WTC11 (cell line): ENCODE measurements around the gene NRXN2. TPM values are rescaled to one million over a fixed set of nuclear protein-coding genes. Genes with fewer than 3 reads are reported as not detected.

Experiments used
- ATAC-seq: fragments of 200-7000 bp; cut with Tn5 transposase; 2 replicates; pipeline ENCODE4 v1.10.0; 2021; ENCODE audit warnings: mild to moderate bottlenecking, moderate library complexity
- CTCF ChIA-PET: fragments of 300-600 bp; sonication (Branson Sonifier 250); formaldehyde crosslinking; loops from one replicate; lab custom pipeline; 2021; ENCODE audit warnings: antibody characterized with exemption; lab: Charles Lee
- POLR2A ChIA-PET: fragments of 350-600 bp; sonication (Branson Sonifier 250); formaldehyde crosslinking; loops from one replicate; lab custom pipeline; 2021; ENCODE audit warnings: antibody characterized with exemption; lab: Charles Lee
- DNase-seq: peaks from one replicate; pipeline ENCODE4 v3.0.0; 2021; ENCODE audit warnings: low spot score
- H3K27ac Mint-ChIP-seq: 2 replicates; pipeline ENCODE4 v1.8.0; 2021; ENCODE audit warnings: mixed read lengths
- H3K27me3 Mint-ChIP-seq: 2 replicates; pipeline ENCODE4 v1.8.0; 2021; ENCODE audit warnings: low read depth, mild to moderate bottlenecking, moderate library complexity, mixed read lengths
- H3K36me3 Mint-ChIP-seq: 2 replicates; pipeline ENCODE4 v1.8.0; 2021; ENCODE audit warnings: mixed read lengths
- H3K4me1 Mint-ChIP-seq: 2 replicates; pipeline ENCODE4 v1.8.0; 2022; ENCODE audit warnings: mixed read lengths
- H3K4me3 Mint-ChIP-seq: 2 replicates; pipeline ENCODE4 v1.8.0; 2021; ENCODE audit warnings: mild to moderate bottlenecking, moderate library complexity, mixed read lengths
- H3K9me3 Mint-ChIP-seq: 2 replicates; pipeline ENCODE4 v1.8.0; 2021; ENCODE audit warnings: mixed read lengths
- CREB1 ChIP-seq: sonication (generic); formaldehyde crosslinking; IDR thresholded peaks from 2 replicates; pipeline ENCODE4 v1.8.0; 2023; ENCODE audit warnings: mild to moderate bottlenecking, missing genetic modification reagents
- CREM ChIP-seq: sonication (generic); formaldehyde crosslinking; IDR thresholded peaks from 2 replicates; pipeline ENCODE4 v1.8.1; 2022; ENCODE audit warnings: mild to moderate bottlenecking, missing genetic modification reagents, moderate library complexity
- ESRRA ChIP-seq: sonication (generic); formaldehyde crosslinking; IDR thresholded peaks from 2 replicates; pipeline ENCODE4 v1.8.1; 2022; ENCODE audit warnings: mild to moderate bottlenecking, missing genetic modification reagents, borderline replicate concordance
- NFYB ChIP-seq: sonication (generic); formaldehyde crosslinking; conservative IDR thresholded peaks from 2 replicates; pipeline ENCODE4 v1.8.0; 2022; ENCODE audit warnings: low read depth, missing genetic modification reagents
- SOX15 ChIP-seq: fragments of 250-450 bp; sonication (Bioruptor Pico); IDR thresholded peaks from 2 replicates; pipeline ENCODE4 v1.9.0; 2021; ENCODE audit warnings: mild to moderate bottlenecking
- ZNF138 ChIP-seq: sonication (generic); formaldehyde crosslinking; conservative IDR thresholded peaks from 2 replicates; pipeline ENCODE4 v1.8.1; 2022; ENCODE audit warnings: mild to moderate bottlenecking, moderate library complexity, missing genetic modification reagents
- ZNF317 ChIP-seq: sonication (generic); formaldehyde crosslinking; IDR thresholded peaks from 2 replicates; pipeline ENCODE4 v1.8.1; 2023; ENCODE audit warnings: low read depth, mild to moderate bottlenecking, moderate library complexity, missing genetic modification reagents, borderline replicate concordance
- ZNF416 ChIP-seq: fragments of 250-450 bp; sonication (Bioruptor Pico); IDR thresholded peaks from 2 replicates; pipeline ENCODE4 v1.9.0; 2021; ENCODE audit warnings: mild to moderate bottlenecking, inconsistent platforms
- ZNF423 ChIP-seq: fragments of 250-450 bp; sonication (Bioruptor Pico); IDR thresholded peaks from 2 replicates; pipeline ENCODE4 v2.1.2; 2022; ENCODE audit warnings: mild to moderate bottlenecking, moderate library complexity
- total RNA-seq: library from RNA; stranded (reverse); gene quantifications from 3 replicates; pipeline ENCODE4 v1.2.3, GENCODE V29; 2021
- TF ChIP-seq, protein P1 (sequence below): sonication (generic); formaldehyde crosslinking; IDR thresholded peaks from 2 replicates; pipeline ENCODE4 v1.8.1; 2023; ENCODE audit warnings: mild to moderate bottlenecking, missing genetic modification reagents
- TF ChIP-seq, protein P2 (sequence below): sonication (generic); formaldehyde crosslinking; IDR thresholded peaks from 2 replicates; pipeline ENCODE4 v1.8.0; 2022; ENCODE audit warnings: mild to moderate bottlenecking, missing genetic modification reagents
- TF ChIP-seq, protein P3 (sequence below): sonication (generic); formaldehyde crosslinking; IDR thresholded peaks from 2 replicates; pipeline ENCODE4 v1.8.1; 2023; ENCODE audit warnings: mild to moderate bottlenecking, missing genetic modification reagents, borderline replicate concordance
- TF ChIP-seq, protein P4 (sequence below): sonication (generic); formaldehyde crosslinking; IDR thresholded peaks from 2 replicates; pipeline ENCODE4 v1.8.0; 2022; ENCODE audit warnings: missing genetic modification reagents
- TF ChIP-seq, protein P5 (sequence below): fragments of 250-450 bp; sonication (Bioruptor Pico); IDR thresholded peaks from 2 replicates; pipeline ENCODE4 v1.9.0; 2021; ENCODE audit warnings: mild to moderate bottlenecking
- TF ChIP-seq, protein P6 (sequence below): sonication (generic); formaldehyde crosslinking; IDR thresholded peaks from 2 replicates; pipeline ENCODE4 v1.8.0; 2023; ENCODE audit warnings: mild to moderate bottlenecking, missing genetic modification reagents
- TF ChIP-seq, protein P7 (sequence below): sonication (generic); formaldehyde crosslinking; IDR thresholded peaks from 2 replicates; pipeline ENCODE4 v1.8.1; 2022; ENCODE audit warnings: low read depth, mild to moderate bottlenecking, moderate library complexity, missing genetic modification reagents, borderline replicate concordance
- TF ChIP-seq, protein P8 (sequence below): fragments of 250-450 bp; sonication (Bioruptor Pico); IDR thresholded peaks from 2 replicates; pipeline ENCODE4 v2.1.2; 2022; ENCODE audit warnings: mild to moderate bottlenecking, moderate library complexity

The NRXN2 gene
- total RNA-seq, 1 experiment from 2014 or later, result 8.6 TPM

DNA sequence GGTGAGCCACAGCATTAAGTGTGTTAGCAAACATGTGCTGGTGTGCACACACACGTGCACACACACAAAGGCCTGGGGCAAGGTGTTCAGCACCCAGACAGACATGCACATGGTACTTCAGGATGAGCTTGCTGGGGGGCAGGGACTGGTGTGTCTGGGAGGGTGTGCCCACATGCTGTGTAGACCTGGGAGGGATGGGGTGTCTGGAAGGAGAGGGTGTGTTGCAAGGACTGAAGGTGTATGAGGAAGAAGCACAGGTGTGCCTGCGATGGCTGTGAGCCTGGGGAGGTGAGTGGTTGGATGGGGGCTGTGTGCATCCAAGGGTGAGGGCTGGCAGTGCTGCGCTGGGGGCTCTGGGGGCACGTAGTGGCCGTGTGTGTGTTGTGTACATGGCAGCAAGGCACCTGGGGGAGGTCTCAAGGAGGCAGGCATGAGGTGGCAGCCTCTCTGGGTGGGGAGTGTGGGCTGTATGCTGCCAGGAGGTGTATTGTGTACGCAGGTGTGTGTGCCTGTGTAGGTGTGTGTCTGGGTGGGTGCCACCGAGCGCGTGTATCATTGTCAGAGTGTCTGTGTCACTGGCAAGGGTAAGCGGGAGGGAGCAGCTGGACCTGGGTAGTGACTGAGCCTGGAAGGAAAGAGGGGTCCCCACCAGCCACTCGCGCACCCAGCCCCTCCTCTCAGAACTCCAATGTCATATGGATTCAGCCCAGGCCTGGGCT is 2.2 kb downstream of the NRXN2 start:
- ATAC-seq, result no peak
- POLR2A ChIA-PET, result no interaction called here
- no peak for TF ChIP-seq NFYB (CRISPR knock-in tag)
- TF ChIP-seq, protein P1, sequence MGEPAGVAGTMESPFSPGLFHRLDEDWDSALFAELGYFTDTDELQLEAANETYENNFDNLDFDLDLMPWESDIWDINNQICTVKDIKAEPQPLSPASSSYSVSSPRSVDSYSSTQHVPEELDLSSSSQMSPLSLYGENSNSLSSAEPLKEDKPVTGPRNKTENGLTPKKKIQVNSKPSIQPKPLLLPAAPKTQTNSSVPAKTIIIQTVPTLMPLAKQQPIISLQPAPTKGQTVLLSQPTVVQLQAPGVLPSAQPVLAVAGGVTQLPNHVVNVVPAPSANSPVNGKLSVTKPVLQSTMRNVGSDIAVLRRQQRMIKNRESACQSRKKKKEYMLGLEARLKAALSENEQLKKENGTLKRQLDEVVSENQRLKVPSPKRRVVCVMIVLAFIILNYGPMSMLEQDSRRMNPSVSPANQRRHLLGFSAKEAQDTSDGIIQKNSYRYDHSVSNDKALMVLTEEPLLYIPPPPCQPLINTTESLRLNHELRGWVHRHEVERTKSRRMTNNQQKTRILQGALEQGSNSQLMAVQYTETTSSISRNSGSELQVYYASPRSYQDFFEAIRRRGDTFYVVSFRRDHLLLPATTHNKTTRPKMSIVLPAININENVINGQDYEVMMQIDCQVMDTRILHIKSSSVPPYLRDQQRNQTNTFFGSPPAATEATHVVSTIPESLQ (CRISPR knock-in tag), result no peak
- TF ChIP-seq CREM (CRISPR knock-in tag), result no peak
- TF ChIP-seq, protein P2, sequence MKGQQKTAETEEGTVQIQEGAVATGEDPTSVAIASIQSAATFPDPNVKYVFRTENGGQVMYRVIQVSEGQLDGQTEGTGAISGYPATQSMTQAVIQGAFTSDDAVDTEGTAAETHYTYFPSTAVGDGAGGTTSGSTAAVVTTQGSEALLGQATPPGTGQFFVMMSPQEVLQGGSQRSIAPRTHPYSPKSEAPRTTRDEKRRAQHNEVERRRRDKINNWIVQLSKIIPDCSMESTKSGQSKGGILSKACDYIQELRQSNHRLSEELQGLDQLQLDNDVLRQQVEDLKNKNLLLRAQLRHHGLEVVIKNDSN (CRISPR knock-in tag), result no peak
- TF ChIP-seq, protein P3, sequence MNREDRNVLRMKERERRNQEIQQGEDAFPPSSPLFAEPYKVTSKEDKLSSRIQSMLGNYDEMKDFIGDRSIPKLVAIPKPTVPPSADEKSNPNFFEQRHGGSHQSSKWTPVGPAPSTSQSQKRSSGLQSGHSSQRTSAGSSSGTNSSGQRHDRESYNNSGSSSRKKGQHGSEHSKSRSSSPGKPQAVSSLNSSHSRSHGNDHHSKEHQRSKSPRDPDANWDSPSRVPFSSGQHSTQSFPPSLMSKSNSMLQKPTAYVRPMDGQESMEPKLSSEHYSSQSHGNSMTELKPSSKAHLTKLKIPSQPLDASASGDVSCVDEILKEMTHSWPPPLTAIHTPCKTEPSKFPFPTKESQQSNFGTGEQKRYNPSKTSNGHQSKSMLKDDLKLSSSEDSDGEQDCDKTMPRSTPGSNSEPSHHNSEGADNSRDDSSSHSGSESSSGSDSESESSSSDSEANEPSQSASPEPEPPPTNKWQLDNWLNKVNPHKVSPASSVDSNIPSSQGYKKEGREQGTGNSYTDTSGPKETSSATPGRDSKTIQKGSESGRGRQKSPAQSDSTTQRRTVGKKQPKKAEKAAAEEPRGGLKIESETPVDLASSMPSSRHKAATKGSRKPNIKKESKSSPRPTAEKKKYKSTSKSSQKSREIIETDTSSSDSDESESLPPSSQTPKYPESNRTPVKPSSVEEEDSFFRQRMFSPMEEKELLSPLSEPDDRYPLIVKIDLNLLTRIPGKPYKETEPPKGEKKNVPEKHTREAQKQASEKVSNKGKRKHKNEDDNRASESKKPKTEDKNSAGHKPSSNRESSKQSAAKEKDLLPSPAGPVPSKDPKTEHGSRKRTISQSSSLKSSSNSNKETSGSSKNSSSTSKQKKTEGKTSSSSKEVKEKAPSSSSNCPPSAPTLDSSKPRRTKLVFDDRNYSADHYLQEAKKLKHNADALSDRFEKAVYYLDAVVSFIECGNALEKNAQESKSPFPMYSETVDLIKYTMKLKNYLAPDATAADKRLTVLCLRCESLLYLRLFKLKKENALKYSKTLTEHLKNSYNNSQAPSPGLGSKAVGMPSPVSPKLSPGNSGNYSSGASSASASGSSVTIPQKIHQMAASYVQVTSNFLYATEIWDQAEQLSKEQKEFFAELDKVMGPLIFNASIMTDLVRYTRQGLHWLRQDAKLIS (CRISPR knock-in tag), result no peak
- TF ChIP-seq, all 79 proteins: peak for 0
- Mint-ChIP-seq H3K9me3 (no peaks in the 10 kb centered on the region), H3K27ac (no peak overlapping the region), H3K27me3 (peaks cover 69% of the 10 kb centered on the region), H3K4me1 (peaks cover 44% of the 10 kb centered on the region), H3K36me3 (no peaks in the 10 kb centered on the region), H3K4me3 (no peak overlapping the region)
- CTCF ChIA-PET, result interaction anchor here (0.8 to 2.8 kb wide), 3 partner anchors 32 to 294 kb away, joined by 3 to 33 read pairs (median 4); partner anchors contain the start of gene ARL2
- no peak for DNase-seq

DNA sequence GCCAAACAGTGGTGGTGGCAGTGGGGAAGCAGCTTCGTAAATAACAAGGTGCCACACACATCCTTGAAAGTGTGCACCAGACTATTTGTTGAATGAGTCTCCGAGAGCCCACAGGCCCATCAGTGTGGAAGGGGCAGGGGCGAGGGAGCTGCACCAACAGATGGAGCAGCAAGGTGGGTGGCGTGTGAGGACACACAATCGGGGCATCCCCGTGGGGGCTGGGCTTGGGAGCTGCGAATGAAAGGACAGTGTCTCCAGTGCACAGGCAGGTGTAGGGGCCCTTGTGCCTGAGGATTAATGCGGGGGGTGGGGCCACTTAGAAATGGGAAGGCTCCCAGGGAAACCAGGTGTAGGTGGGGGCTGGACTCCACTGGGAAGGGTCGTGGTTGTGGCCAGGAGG is 2.8 kb downstream of the NRXN2 start:
- CTCF ChIA-PET, result interaction anchor here (0.8 to 1.3 kb wide), 2 partner anchors 67 to 230 kb away, joined by 3 to 4 read pairs; no protein-coding TSS in a partner anchor
- no peak for ATAC-seq
- DNase-seq, result no peak
- H3K27me3 Mint-ChIP-seq, result peaks cover 75% of the 10 kb centered on the region
- H3K36me3 Mint-ChIP-seq, result no peaks in the 10 kb centered on the region
- POLR2A ChIA-PET, result no interaction called here
- H3K4me1 Mint-ChIP-seq, result peaks cover 42% of the 10 kb centered on the region
- H3K4me3 Mint-ChIP-seq, result no peak overlapping the region
- no peak overlapping the region for H3K27ac Mint-ChIP-seq
- H3K9me3 Mint-ChIP-seq, result no peaks in the 10 kb centered on the region
- TF ChIP-seq ZNF138, result no peak
- TF ChIP-seq, protein P4, sequence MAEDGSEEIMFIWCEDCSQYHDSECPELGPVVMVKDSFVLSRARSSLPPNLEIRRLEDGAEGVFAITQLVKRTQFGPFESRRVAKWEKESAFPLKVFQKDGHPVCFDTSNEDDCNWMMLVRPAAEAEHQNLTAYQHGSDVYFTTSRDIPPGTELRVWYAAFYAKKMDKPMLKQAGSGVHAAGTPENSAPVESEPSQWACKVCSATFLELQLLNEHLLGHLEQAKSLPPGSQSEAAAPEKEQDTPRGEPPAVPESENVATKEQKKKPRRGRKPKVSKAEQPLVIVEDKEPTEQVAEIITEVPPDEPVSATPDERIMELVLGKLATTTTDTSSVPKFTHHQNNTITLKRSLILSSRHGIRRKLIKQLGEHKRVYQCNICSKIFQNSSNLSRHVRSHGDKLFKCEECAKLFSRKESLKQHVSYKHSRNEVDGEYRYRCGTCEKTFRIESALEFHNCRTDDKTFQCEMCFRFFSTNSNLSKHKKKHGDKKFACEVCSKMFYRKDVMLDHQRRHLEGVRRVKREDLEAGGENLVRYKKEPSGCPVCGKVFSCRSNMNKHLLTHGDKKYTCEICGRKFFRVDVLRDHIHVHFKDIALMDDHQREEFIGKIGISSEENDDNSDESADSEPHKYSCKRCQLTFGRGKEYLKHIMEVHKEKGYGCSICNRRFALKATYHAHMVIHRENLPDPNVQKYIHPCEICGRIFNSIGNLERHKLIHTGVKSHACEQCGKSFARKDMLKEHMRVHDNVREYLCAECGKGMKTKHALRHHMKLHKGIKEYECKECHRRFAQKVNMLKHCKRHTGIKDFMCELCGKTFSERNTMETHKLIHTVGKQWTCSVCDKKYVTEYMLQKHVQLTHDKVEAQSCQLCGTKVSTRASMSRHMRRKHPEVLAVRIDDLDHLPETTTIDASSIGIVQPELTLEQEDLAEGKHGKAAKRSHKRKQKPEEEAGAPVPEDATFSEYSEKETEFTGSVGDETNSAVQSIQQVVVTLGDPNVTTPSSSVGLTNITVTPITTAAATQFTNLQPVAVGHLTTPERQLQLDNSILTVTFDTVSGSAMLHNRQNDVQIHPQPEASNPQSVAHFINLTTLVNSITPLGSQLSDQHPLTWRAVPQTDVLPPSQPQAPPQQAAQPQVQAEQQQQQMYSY, result no peak
- TF ChIP-seq, protein P5, sequence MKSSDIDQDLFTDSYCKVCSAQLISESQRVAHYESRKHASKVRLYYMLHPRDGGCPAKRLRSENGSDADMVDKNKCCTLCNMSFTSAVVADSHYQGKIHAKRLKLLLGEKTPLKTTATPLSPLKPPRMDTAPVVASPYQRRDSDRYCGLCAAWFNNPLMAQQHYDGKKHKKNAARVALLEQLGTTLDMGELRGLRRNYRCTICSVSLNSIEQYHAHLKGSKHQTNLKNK, result no peak
- no peak for TF ChIP-seq ZNF416 (CRISPR knock-in tag)
- TF ChIP-seq, protein P6, sequence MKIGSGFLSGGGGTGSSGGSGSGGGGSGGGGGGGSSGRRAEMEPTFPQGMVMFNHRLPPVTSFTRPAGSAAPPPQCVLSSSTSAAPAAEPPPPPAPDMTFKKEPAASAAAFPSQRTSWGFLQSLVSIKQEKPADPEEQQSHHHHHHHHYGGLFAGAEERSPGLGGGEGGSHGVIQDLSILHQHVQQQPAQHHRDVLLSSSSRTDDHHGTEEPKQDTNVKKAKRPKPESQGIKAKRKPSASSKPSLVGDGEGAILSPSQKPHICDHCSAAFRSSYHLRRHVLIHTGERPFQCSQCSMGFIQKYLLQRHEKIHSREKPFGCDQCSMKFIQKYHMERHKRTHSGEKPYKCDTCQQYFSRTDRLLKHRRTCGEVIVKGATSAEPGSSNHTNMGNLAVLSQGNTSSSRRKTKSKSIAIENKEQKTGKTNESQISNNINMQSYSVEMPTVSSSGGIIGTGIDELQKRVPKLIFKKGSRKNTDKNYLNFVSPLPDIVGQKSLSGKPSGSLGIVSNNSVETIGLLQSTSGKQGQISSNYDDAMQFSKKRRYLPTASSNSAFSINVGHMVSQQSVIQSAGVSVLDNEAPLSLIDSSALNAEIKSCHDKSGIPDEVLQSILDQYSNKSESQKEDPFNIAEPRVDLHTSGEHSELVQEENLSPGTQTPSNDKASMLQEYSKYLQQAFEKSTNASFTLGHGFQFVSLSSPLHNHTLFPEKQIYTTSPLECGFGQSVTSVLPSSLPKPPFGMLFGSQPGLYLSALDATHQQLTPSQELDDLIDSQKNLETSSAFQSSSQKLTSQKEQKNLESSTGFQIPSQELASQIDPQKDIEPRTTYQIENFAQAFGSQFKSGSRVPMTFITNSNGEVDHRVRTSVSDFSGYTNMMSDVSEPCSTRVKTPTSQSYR, result no peak
- TF ChIP-seq ZNF423 (CRISPR knock-in tag), result no peak
- TF ChIP-seq, protein P7, sequence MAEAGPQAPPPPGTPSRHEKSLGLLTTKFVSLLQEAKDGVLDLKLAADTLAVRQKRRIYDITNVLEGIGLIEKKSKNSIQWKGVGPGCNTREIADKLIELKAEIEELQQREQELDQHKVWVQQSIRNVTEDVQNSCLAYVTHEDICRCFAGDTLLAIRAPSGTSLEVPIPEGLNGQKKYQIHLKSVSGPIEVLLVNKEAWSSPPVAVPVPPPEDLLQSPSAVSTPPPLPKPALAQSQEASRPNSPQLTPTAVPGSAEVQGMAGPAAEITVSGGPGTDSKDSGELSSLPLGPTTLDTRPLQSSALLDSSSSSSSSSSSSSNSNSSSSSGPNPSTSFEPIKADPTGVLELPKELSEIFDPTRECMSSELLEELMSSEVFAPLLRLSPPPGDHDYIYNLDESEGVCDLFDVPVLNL (CRISPR knock-in tag), result no peak
- no peak for TF ChIP-seq ESRRA (CRISPR knock-in tag)
- TF ChIP-seq, protein P8, sequence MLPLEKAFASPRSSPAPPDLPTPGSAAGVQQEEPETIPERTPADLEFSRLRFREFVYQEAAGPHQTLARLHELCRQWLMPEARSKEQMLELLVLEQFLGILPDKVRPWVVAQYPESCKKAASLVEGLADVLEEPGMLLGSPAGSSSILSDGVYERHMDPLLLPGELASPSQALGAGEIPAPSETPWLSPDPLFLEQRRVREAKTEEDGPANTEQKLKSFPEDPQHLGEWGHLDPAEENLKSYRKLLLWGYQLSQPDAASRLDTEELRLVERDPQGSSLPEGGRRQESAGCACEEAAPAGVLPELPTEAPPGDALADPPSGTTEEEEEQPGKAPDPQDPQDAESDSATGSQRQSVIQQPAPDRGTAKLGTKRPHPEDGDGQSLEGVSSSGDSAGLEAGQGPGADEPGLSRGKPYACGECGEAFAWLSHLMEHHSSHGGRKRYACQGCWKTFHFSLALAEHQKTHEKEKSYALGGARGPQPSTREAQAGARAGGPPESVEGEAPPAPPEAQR (CRISPR knock-in tag), result no peak
- TF ChIP-seq CREB1 (CRISPR knock-in tag), result no peak
- TF ChIP-seq SOX15 (CRISPR knock-in tag), result no peak
- TF ChIP-seq ZNF317 (CRISPR knock-in tag), result no peak
